ENCODE results near the gene RARB.

Gene RARB

GRCh38 chr3:25423780-25424588, 4.1 kb upstream of the RARB start:
- DNase-seq (ENCODE audit: low read depth, low spot score) = no peak

- DNase-seq (ENCODE audit: low read depth, low spot score) = no peak
Observed at GRCh38 chr3:25424614-25425013, 3.4 kb upstream of the RARB start.

GRCh38 chr3:25426408-25426807, 1.7 kb upstream of the RARB start:
- peak; percentile 64 for DNase-seq (ENCODE audit: low read depth, low spot score)

GRCh38 chr3:25427155-25427554, 908 bp upstream of the RARB start:
- DNase-seq (ENCODE audit: low read depth, low spot score) = no peak

- DNase-seq (ENCODE audit: low read depth, low spot score) = no peak
Observed at GRCh38 chr3:25427563-25427941, 511 bp upstream of the RARB start.

- no peak for DNase-seq (ENCODE audit: low read depth, low spot score)
Observed at GRCh38 chr3:25428789-25429335, 799 bp downstream of the RARB start.

- DNase-seq (ENCODE audit: low read depth, low spot score) = no peak
Observed at GRCh38 chr3:25429361-25430286, 1.6 kb downstream of the RARB start.

- no peak for DNase-seq (ENCODE audit: low read depth, low spot score)
Observed at GRCh38 chr3:25430287-25430934, 2.3 kb downstream of the RARB start.

- DNase-seq (ENCODE audit: low read depth, low spot score) = no peak
Observed at GRCh38 chr3:25430935-25431770, 3.1 kb downstream of the RARB start.

GRCh38 chr3:25432176-25432720, 4.2 kb downstream of the RARB start:
- DNase-seq (ENCODE audit: low read depth, low spot score) = no peak

- DNase-seq (ENCODE audit: low read depth, low spot score) = no peak
Observed at GRCh38 chr3:25433106-25433505, 5.0 kb downstream of the RARB start.

GRCh38 chr3:25433868-25434267, 5.8 kb downstream of the RARB start:
- DNase-seq (ENCODE audit: low read depth, low spot score) = peak; percentile 65

GRCh38 chr3:25437953-25438352, 9.9 kb downstream of the RARB start:
- DNase-seq (ENCODE audit: low read depth, low spot score) = no peak

GRCh38 chr3:25438791-25439555, 10.9 kb downstream of the RARB start:
- no peak for DNase-seq (ENCODE audit: low read depth, low spot score)

GRCh38 chr3:25441234-25441856, 13.3 kb downstream of the RARB start:
- no peak for DNase-seq (ENCODE audit: low read depth, low spot score)

- DNase-seq (ENCODE audit: low read depth, low spot score) = no peak
Observed at GRCh38 chr3:25442486-25442885, 14.4 kb downstream of the RARB start.

- DNase-seq (ENCODE audit: low read depth, low spot score) = no peak
Observed at GRCh38 chr3:25444273-25444672, 16.2 kb downstream of the RARB start.

- DNase-seq (ENCODE audit: low read depth, low spot score) = no peak
Observed at GRCh38 chr3:25445731-25446130, 17.7 kb downstream of the RARB start.

- DNase-seq (ENCODE audit: low read depth, low spot score) = no peak
Observed at GRCh38 chr3:25447285-25447684, 19.2 kb downstream of the RARB start.
